Hepatocyte (in vitro differentiated cells): ENCODE data around the gene SNX19. TPM values are rescaled to one million over a fixed set of nuclear protein-coding genes. Genes with fewer than 3 reads are reported as not detected.

Experiments
- DNase-seq: peaks from one replicate; pipeline ENCODE4 v3.0.0-alpha.2; 2016; ENCODE audit warnings: low spot score
- H2AFZ ChIP-seq: fragments of 200-600 bp; sonication (generic); 2 replicates; pipeline ENCODE4 v1.6.0; 2016; ENCODE audit warnings: antibody characterized with exemption, mild to moderate bottlenecking
- H3K27ac ChIP-seq: fragments of 200-600 bp; sonication (generic); 2 replicates; pipeline ENCODE4 v1.5.1; 2016; ENCODE audit warnings: mild to moderate bottlenecking
- H3K27me3 ChIP-seq: fragments of 200-600 bp; sonication (generic); 2 replicates; pipeline ENCODE4 v1.6.1; 2016
- H3K36me3 ChIP-seq: fragments of 200-600 bp; sonication (generic); replicated peaks from 2 replicates; pipeline ENCODE4 v1.5.1; 2016; ENCODE audit warnings: low read depth; ENCODE audit not compliant: insufficient read depth
- H3K4me1 ChIP-seq: fragments of 200-600 bp; sonication (generic); 2 replicates; pipeline ENCODE4 v1.5.1; 2016; ENCODE audit warnings: mild to moderate bottlenecking, moderate library complexity; ENCODE audit not compliant: insufficient read depth
- H3K4me2 ChIP-seq: fragments of 200-600 bp; sonication (generic); 2 replicates; pipeline ENCODE4 v1.6.0; 2016
- H3K4me3 ChIP-seq: fragments of 200-600 bp; sonication (generic); 2 replicates; pipeline ENCODE4 v1.5.1; 2016; ENCODE audit warnings: mild to moderate bottlenecking
- H3K79me2 ChIP-seq: fragments of 200-600 bp; sonication (generic); 2 replicates; pipeline ENCODE4 v1.6.0; 2017; ENCODE audit warnings: mild to moderate bottlenecking
- H3K9me2 ChIP-seq: fragments of 200-600 bp; sonication (generic); replicated peaks from 2 replicates; pipeline ENCODE4 v1.6.0; 2017; ENCODE audit warnings: mild to moderate bottlenecking; ENCODE audit not compliant: insufficient read depth
- H3K9me3 ChIP-seq: fragments of 200-600 bp; sonication (generic); 2 replicates; pipeline ENCODE4 v1.5.1; 2016; ENCODE audit warnings: low read depth, mild to moderate bottlenecking
- H4K20me1 ChIP-seq: fragments of 200-600 bp; sonication (generic); 2 replicates; pipeline ENCODE4 v1.6.0; 2016; ENCODE audit warnings: mild to moderate bottlenecking; ENCODE audit not compliant: insufficient read depth, poor library complexity, severe bottlenecking
- CTCF ChIP-seq: fragments of 200-600 bp; sonication (generic); IDR thresholded peaks from 2 replicates; pipeline ENCODE4 v1.5.1; 2016; ENCODE audit warnings: antibody characterized with exemption, mild to moderate bottlenecking; ENCODE audit not compliant: poor library complexity
- EZH2 ChIP-seq: fragments of 200-600 bp; sonication (generic); IDR thresholded peaks from 2 replicates; pipeline ENCODE4 v1.6.1; 2016; ENCODE audit warnings: antibody characterized with exemption, mild to moderate bottlenecking, borderline replicate concordance
- EZH2phosphoT487 ChIP-seq: fragments of 200-600 bp; sonication (generic); IDR thresholded peaks from one replicate; pipeline ENCODE4 v1.6.1; 2018; ENCODE audit warnings: antibody characterized with exemption, mild to moderate bottlenecking, low read depth, moderate library complexity; ENCODE audit not compliant: unreplicated experiment, severe bottlenecking
- WGBS: methylation state at CpG from one replicate; pipeline ENCODE4 v1.1.6; 2016; ENCODE audit warnings: low lambda C conversion rate; ENCODE audit errors: missing lambda C conversion rate; 5-methylcytosine and 5-hydroxymethylcytosine counted together
- polyA plus RNA-seq: library from polyadenylated mRNA; unstranded; fragments of >200 nt; fragmentation: Nextera tagmentation; extraction: Ambion mirVana; gene quantifications from 2 replicates; pipeline ENCODE4 v1.2.1, GENCODE V29; 2016
- total RNA-seq: library from RNA; depleted of rRNA; stranded (reverse); fragments of >200 nt; gene quantifications from 2 replicates; pipeline ENCODE4 v1.2.3, GENCODE V29; 2014

SNX19 gene
- 63.9 and 64.3 TPM in 2 replicates for total RNA-seq
- 32.1 and 40.6 TPM in 2 replicates for polyA plus RNA-seq

GRCh38 chr11:130916238-130916855 lies at the start of gene SNX19:
SNX19 (minus strand) TSS chr11:130916479; CDS start chr11:130915939, 540 bp downstream.
- peak within 1 kb of the TSS; percentile 88 for H3K27ac ChIP-seq
- H3K4me1 ChIP-seq: peaks cover 8% of the 10 kb centered on the region
- peaks cover 35% of the 10 kb centered on the region for H3K79me2 ChIP-seq
- no peaks in the 10 kb centered on the region for H3K9me2 ChIP-seq
- H3K4me3 ChIP-seq: peak within 1 kb of the TSS; percentile 97
- 2% methylated on average over 66 of the region's 72 CpGs for WGBS
- H3K4me2 ChIP-seq: peak within 1 kb of the TSS; percentile 99
- DNase-seq: peak; percentile 95
- H3K27me3 ChIP-seq: peaks cover 2% of the 10 kb centered on the region
- H3K9me3 ChIP-seq: no peaks in the 10 kb centered on the region
- TF ChIP-seq CTCF (peak; percentile 97), EZH2phosphoT487 (no peak)
- H2AFZ ChIP-seq: peak within 1 kb of the TSS; percentile 91
- H4K20me1 ChIP-seq: peaks cover 3% of the 10 kb centered on the region
- H3K36me3 ChIP-seq: no peaks in the 10 kb centered on the region

DNA sequence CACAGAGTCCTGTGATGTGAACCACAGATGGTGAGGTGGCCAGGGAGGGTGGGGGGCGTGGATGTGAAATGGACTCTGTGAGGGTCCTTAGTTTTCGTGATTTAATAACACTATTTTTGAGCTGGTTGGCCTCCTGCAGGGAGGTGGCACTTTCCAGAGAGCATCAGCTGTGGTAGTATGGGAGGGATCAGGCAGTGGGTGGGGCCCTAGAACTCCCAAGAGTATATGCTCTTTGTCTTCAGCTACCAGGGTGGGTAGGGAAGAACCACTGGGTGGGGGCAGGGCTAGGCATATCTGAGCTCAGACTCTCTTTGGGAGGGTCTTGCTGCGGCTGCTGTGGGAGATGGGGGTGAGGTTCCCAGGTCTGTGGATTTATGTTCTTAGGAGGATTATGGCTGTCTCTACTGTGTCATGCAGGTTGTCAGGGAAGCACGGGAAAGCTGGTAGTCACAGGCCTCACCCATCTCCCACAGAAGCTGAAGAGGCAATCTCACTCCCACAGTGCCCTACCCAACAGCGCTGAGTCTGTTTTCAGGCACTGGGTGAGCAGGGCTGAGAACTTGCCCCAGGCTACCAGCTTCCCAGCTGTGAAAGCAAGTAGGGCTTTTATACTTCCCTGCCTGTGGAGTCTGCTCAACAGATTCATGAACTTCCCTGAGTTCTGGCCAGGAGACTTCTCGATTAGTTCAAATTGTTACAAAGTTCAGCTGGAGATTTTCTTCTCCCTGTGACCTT lies 47.9 kb upstream of the SNX19 start:
- no peak overlapping the region for H2AFZ ChIP-seq
- H4K20me1 ChIP-seq: no peaks in the 10 kb centered on the region
- WGBS: 82% methylated on average over 6 of the region's 6 CpGs
- H3K9me3 ChIP-seq: no peaks in the 10 kb centered on the region
- H3K4me2 ChIP-seq: no peak overlapping the region
- H3K36me3 ChIP-seq: no peaks in the 10 kb centered on the region
- H3K9me2 ChIP-seq: no peaks in the 10 kb centered on the region
- no peaks in the 10 kb centered on the region for H3K79me2 ChIP-seq
- no peaks in the 10 kb centered on the region for H3K27me3 ChIP-seq
- TF ChIP-seq EZH2 (no peak), EZH2phosphoT487 (no peak)
- H3K4me3 ChIP-seq: no peak overlapping the region
- DNase-seq: no peak
- H3K4me1 ChIP-seq: no peaks in the 10 kb centered on the region
- no peak overlapping the region for H3K27ac ChIP-seq

- Histone ChIP-seq H4K20me1 (no peaks in the 10 kb centered on the region), H3K4me2 (no peak overlapping the region), H3K79me2 (no peaks in the 10 kb centered on the region), H2AFZ (no peak overlapping the region), H3K9me2 (no peaks in the 10 kb centered on the region), H3K36me3 (no peaks in the 10 kb centered on the region), H3K4me3 (no peak overlapping the region), H3K27me3 (no peaks in the 10 kb centered on the region), H3K4me1 (no peaks in the 10 kb centered on the region), H3K27ac (no peak overlapping the region), H3K9me3 (no peaks in the 10 kb centered on the region)
- WGBS: 77% methylated on average over 6 of the region's 6 CpGs
- TF ChIP-seq EZH2phosphoT487 (no peak), CTCF (no peak), EZH2 (no peak)
- DNase-seq: no peak
Measured at GRCh38 chr11:130947889-130948288, 31.6 kb upstream of the SNX19 start.

DNA sequence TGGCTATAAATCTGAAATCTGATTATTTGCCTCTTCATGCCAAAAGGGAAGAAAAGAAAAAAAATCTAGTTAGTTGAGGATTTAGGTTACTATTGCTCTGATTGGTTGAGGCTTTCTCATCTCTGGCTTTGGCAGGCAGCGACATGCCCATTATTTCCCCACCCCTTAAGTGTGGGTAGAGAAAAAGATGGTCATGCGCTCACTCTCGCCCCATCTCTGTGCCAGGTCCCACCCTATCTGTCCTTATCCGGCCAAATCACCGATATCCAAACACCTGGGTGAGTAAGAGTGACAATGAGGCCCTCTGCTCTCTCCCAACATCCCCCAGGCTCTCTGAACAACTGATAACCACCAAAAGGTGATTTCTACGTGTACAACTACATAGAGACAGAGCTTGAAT lies 31.2 kb upstream of the SNX19 start:
- TF ChIP-seq CTCF (no peak), EZH2phosphoT487 (no peak), EZH2 (no peak)
- Histone ChIP-seq H2AFZ (no peak overlapping the region), H3K27me3 (no peaks in the 10 kb centered on the region), H3K9me2 (no peaks in the 10 kb centered on the region), H3K9me3 (no peaks in the 10 kb centered on the region), H3K4me1 (no peaks in the 10 kb centered on the region), H3K79me2 (no peaks in the 10 kb centered on the region), H3K27ac (no peak overlapping the region), H4K20me1 (no peaks in the 10 kb centered on the region), H3K4me3 (no peak overlapping the region), H3K36me3 (no peaks in the 10 kb centered on the region), H3K4me2 (no peak overlapping the region)
- WGBS: 87% methylated on average over 6 of the region's 6 CpGs
- DNase-seq: no peak
